IPS-NIHi7 (cell line): Measurements from ENCODE around the gene CHD5.
"Not testable (repeated sequence)": the region's sequence is repeated elsewhere in the genome, so short reads cannot be mapped to it uniquely, and the experiment has no call there.

ENCODE experiments used
- DNase-seq: peaks from one replicate; pipeline ENCODE4 v3.0.0; 2012; ENCODE audit warnings: mixed read lengths; ENCODE audit errors: extremely low spot score

CHD5 gene

DNA sequence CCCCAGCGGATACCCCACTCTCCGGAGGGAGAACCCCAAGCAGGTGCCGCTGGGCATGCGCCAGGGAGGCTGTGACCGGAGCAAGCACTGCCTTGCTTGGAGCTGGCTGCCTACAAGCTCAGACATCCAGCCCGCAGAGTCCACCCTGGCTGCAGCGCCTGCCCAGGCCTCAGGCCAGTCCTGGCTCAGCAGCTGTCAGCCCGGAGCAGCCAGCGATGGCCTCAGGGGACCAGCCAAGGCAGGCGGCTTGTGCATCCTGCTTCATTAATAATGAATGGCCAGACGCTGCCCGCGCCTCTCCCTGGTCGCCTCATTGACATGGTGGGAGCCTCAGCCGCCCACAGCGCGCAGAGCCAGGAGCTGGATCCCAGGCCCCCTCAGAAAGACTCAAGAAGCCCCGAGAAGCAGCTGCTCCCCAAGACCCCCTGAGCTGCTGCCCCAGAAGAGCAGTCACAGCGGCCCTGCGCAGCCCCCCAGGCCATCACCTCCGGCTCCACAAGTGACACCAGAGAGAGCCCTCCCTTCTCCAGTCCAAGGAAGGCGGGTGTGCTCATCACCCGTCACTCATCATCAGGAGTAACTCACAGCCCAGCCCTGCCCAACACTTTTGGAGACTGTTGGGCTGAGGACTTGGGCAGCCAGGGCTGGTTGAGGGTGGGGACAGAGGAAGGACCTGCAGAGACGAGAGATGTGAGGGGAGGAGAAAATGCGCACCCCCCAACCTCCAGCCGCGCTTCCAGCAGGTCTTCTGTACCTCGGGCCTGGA lies 114.8 kb downstream of the CHD5 start:
- no peak for DNase-seq

DNA sequence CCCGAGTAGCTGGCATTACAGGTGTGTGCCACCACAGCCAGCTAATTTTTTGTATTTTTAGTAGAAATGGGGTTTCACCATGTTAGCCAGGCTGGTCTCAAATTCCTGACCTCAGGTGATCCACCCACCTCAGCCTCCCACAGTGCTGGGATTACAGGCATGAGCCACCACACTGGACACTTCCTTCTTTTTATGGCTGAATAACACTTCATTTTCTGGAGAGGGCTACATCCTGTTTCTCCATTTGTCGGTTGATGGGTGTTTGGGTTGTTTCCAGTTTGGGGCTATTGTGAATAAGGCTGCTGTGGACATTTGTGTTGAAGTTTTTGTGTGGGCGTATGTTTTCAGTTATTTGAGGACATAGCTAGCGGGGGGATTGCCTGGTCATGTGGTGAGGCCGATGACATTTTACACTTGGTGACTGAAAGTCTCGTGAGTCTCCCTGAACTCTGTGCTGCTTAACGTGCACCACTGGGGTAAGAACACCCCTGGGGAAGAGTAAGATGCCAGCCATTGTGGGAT lies 116.5 kb downstream of the CHD5 start:
- DNase-seq, result not testable (repeated sequence)

DNA sequence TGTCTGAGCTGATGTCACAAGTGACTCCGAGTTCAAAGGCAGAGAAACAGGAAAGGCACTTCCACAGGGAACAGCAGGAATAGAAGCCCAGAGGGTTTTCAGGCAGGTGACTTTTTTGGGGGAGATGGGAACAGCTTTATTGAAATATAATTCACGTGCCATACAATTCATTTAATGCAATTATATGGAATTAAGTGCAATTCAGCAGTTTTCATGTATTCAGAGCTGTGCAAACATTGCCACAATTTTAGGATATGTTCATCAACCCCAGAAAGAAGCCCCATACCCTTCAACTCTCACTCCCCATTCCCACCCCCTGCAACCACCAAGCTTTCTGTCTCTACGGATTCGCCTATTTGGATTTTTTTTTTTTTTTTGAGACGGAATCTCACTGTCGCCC lies 117.5 kb downstream of the CHD5 start:
- DNase-seq, result no peak

DNA sequence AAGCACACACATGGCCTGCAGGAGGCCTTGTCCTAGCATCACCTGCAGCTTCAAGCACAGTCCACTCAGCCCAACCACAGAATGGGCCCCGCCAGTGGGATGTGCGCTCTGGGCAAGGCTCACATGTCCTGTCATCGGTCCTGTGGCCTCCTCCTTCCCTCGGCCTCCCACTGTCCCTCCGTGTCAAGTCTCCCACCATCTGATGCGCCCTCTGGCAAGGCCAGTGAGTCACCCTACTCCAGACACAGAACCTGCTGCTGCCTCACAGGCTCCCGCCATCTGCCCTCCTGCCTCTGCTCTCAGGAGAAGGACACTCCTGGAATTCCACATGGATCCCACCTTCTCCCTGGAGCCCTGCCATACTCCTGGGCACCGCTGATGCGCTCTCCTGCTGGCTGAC lies 120.3 kb downstream of the CHD5 start:
- DNase-seq, result no peak

DNA sequence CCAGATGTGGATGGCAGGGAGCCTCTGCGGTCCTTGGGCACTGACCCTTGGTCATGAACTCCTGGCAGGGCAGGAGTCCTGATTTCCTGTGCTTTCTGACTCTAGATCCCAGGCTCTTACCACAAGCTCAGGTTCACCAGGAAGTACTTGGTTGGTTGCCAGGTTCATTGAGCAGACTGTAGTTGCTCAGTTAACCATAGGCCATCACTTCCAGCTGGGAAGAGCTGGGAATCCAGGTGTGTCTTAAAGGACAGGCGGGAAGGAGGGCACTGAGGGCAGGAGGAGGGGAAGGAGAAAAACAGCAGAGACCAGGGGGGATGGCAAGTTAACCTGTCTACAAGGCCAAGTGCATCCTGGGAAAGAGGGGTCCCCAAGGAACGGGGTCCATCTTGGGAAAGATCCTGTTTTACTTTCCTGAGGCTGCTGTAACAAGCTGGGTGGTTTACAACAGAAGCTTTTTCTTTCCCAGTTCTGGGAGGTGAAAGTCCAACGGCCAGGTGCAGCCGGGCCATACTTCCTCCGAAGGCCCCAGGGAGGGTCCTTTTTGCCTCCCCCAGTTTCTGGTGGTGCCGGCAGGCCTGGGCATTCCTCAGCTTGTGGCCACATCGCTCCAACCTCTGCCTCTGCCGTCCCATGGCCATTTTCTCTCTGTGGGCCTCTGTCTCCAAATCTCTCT lies 122.8 kb downstream of the CHD5 start:
- no peak for DNase-seq

DNA sequence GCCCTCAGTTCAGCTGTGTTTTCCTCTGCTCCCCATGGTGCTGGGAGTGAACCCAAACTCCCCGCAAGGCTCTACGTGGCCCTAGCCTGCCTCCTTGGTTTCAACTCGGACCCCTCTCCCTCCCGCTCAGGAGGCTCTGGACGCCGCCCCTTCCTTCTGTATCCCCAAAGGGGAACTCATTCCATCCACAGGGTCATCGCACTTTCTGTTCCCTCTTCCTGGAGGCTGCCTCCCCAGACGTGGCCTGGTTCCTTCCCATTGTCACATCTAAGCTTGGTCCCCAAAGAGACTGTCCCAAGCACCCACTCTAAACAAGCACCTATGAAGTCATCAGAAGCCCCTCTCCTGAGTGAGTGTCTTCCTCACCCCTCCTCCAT lies 123.6 kb downstream of the CHD5 start:
- DNase-seq, result no peak

DNA sequence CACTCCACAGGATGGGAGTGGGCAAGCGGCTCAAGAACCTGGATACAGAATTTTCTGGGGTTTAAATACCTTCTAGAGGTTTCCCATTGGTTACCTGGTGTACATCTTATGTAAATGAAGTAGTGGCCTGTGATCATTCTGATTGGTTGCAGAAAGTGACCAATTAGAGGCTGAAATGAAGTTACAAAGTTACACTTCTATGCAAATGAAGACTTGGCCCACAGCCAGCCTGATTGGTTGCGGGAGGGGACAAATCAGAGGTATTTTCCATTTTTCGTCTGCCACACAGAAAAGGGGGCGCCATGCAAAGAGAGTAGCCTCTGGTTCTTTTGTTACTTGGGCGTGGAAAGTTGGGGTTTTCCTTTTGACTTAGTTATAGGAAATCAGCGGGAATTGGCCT lies 125.5 kb downstream of the CHD5 start:
- DNase-seq, result no peak

DNA sequence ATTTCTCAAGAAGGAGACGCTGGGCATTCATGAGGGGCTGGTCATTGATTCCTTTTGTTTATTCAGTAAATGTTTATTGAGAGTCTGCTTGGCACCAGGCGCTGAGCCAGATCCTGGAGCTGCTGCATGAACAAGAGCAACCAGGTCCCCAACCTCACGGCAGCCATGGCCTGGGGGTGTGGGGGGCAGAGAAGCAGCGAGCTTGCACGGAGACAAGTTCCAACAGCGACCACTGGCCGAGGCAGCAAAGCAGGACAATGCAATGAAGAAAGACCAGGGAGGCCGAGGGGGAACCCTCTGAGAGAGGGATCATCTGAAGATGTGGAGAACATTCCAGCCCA lies 126.9 kb downstream of the CHD5 start:
- no peak for DNase-seq

DNA sequence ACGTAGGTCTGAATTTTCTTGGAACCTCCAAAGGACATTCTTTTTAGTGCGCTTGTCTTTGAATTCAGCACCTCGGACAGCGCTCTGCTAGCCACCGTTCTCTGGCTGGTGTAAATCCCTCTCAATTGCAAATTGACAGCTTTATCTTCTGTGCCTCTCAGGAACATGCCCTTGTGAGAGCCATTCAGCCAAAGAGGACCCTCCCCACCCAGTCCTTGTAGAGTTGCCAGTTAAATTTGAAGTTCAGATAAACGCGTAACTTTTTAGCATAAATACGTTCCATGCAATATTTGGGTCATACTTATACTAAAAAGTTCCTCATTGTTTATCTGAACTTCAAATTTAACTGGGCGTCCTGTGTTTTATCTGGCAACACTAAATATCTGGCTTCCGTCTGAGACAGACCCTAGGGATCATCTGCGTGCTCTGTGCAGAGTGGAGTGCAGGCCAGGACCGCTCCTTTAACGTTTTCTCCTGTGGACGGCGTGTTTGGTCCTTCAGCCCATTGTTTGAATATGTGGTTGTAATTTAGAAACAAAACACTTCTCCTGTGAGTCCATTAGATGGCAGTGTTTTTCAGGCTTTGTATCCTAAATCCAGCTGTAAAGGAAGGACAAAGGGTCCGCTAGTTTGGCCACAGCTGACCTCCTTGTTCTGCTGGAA lies 127.4 kb downstream of the CHD5 start:
- DNase-seq, result peak; percentile 89
